Measurements from ENCODE around the gene PRDM8. TPM values are rescaled to one million over a fixed set of nuclear protein-coding genes. Genes with fewer than 3 reads are reported as not detected.

The PRDM8 gene
- total RNA-seq, 1 donor from 2014 or later = 1.6 TPM

DNA sequence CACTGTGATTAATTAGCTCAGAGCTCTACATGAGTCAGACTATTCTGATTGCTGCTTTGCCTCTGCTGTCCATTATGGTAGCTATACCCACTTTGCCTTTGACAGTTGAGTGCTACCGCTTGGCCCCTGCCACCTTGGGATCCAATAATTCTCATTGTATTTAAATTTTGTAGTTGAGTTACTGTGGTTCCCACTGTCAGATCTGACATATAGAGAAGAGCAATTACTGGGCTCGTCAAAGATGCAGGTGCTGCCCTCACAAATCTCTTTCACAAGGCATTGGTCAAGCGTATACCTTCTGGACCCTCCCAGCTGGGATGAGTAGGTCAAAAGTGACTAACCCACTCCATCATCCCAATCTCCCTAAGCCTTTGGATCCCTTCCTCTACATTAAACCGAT lies 18.3 kb upstream of the PRDM8 start:
- Mint-ChIP-seq H3K36me3 (peaks cover 6% of the 10 kb centered on the region), H3K4me1 (peaks cover 3% of the 10 kb centered on the region), H3K9me3 (peaks cover 13% of the 10 kb centered on the region), H3K27me3 (ENCODE audit: low read depth) (peaks cover 42% of the 10 kb centered on the region), H3K27ac (no peak overlapping the region), H3K4me3 (no peak overlapping the region)
- TF ChIP-seq, protein P1, sequence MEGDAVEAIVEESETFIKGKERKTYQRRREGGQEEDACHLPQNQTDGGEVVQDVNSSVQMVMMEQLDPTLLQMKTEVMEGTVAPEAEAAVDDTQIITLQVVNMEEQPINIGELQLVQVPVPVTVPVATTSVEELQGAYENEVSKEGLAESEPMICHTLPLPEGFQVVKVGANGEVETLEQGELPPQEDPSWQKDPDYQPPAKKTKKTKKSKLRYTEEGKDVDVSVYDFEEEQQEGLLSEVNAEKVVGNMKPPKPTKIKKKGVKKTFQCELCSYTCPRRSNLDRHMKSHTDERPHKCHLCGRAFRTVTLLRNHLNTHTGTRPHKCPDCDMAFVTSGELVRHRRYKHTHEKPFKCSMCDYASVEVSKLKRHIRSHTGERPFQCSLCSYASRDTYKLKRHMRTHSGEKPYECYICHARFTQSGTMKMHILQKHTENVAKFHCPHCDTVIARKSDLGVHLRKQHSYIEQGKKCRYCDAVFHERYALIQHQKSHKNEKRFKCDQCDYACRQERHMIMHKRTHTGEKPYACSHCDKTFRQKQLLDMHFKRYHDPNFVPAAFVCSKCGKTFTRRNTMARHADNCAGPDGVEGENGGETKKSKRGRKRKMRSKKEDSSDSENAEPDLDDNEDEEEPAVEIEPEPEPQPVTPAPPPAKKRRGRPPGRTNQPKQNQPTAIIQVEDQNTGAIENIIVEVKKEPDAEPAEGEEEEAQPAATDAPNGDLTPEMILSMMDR (IDR thresholded peaks at IDR 0.05; ENCODE audit: unreplicated experiment) = no peak
- DNase-seq (ENCODE audit: low spot score in 2 of 2, unreplicated experiment in 2 of 2) = no peak

DNA sequence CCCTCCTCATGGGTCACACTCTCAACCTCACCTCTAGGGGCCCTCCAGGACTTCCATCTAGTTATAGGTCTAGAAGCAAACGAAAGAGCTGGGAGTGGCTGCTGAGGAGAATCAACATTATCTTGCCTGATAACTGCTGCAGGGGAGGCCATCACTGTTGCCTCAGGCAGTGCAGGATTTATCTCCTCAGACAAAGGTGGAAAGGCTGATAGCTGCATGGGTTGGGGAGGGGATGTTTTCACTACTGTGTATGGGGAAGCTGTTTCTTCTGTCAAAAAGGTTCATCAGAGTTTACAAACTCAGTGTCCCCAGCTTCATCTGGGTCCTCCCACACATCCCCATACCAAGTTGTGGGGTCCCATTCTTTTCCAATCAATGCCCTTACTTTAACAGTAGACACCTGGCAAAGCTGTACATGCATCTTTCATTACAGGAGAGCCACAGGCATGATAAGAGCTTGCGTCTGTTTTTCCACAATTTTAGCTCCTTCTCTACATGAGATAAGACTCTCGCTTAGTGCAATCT lies 17.6 kb upstream of the PRDM8 start:
- TF ChIP-seq, protein P1 (IDR thresholded peaks at IDR 0.05; ENCODE audit: unreplicated experiment) = no peak
- H3K27ac Mint-ChIP-seq = no peak overlapping the region
- H3K4me3 Mint-ChIP-seq = no peak overlapping the region
- H3K9me3 Mint-ChIP-seq = peaks cover 13% of the 10 kb centered on the region
- H3K4me1 Mint-ChIP-seq = peaks cover 8% of the 10 kb centered on the region
- H3K27me3 Mint-ChIP-seq (ENCODE audit: low read depth) = peaks cover 47% of the 10 kb centered on the region
- H3K36me3 Mint-ChIP-seq = peaks cover 6% of the 10 kb centered on the region
- DNase-seq (ENCODE audit: low spot score in 2 of 2, unreplicated experiment in 2 of 2) = no peak

DNA sequence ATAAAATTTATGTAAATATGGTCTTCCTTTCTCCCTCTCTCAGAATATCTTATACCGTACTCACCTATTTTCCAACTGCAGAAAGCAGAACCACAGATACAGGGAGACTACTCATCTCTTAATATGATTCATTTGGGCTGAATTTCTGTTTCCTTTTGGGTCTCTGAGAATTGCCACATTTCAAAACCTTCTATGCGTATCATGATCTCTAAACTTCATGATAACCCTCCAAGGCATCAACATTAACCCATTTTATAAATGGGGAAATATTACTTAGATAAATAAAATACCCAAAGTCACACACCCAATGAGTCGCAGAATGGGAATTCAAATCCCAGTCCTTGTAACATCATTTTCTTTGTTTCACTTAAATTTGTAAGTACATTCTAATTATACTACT lies 16.6 kb upstream of the PRDM8 start:
- H3K4me1 Mint-ChIP-seq = peaks cover 19% of the 10 kb centered on the region
- TF ChIP-seq, protein P1 (IDR thresholded peaks at IDR 0.05; ENCODE audit: unreplicated experiment) = no peak
- no peak overlapping the region for H3K27ac Mint-ChIP-seq
- no peak overlapping the region for H3K4me3 Mint-ChIP-seq
- peaks cover 13% of the 10 kb centered on the region for H3K9me3 Mint-ChIP-seq
- H3K36me3 Mint-ChIP-seq = peaks cover 6% of the 10 kb centered on the region
- DNase-seq (ENCODE audit: low spot score in 2 of 2, unreplicated experiment in 2 of 2) = no peak
- peaks cover 53% of the 10 kb centered on the region for H3K27me3 Mint-ChIP-seq (ENCODE audit: low read depth)

- Mint-ChIP-seq H3K36me3 (peaks cover 6% of the 10 kb centered on the region), H3K27ac (no peak overlapping the region), H3K9me3 (peaks cover 13% of the 10 kb centered on the region), H3K4me1 (peaks cover 21% of the 10 kb centered on the region), H3K27me3 (ENCODE audit: low read depth) (peaks cover 64% of the 10 kb centered on the region), H3K4me3 (peak overlapping the region; percentile 21)
- no peak for DNase-seq (ENCODE audit: low spot score in 2 of 2, unreplicated experiment in 2 of 2)
- TF ChIP-seq, protein P1 (IDR thresholded peaks at IDR 0.05; ENCODE audit: unreplicated experiment) = no peak
Measured at GRCh38 chr4:80182237-80182866, 15.0 kb upstream of the PRDM8 start.

DNA sequence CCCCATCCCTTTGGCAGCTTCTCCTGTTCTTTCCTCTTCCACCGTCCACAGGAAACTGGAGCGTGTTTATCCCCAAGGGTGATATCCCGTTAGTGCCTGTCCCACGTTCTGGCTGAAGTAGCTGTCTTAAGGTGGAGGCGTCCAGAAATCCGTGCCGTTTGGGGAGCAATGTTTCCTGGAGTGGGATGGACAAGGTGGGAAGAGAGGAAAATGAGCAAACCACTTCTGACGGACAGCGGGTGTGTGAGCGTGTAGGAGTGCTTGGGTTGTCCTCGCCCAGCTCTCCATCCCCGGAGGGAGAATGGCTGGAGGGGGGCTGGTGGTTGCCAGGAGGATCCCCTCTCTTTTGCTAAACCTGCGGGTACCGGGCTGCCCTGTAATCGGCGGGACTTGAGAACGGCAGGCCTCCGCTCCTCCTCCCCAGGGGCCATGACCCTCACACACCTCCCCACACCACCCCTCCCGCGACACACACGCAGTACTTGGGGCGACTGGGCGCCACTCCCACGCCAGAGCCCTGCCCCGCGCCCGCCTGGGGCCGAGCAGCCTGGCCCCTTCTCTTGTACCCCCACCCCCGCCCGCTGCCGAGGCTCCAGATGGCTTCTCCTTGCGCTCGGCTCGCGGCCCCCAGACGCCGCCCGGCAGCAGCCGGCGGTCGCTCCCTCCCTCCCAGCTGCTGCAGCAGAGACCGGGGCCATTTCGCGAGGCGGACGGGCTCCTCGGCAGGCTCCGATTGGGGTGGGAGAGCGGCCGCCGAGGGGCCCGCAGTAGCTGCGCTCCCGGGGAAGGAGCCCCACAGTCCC lies 13.9 kb upstream of the PRDM8 start:
- Mint-ChIP-seq H3K4me1 (peaks cover 21% of the 10 kb centered on the region), H3K36me3 (peaks cover 6% of the 10 kb centered on the region), H3K4me3 (peak overlapping the region; percentile 85), H3K9me3 (peaks cover 13% of the 10 kb centered on the region), H3K27ac (no peak overlapping the region), H3K27me3 (ENCODE audit: low read depth) (peaks cover 75% of the 10 kb centered on the region)
- DNase-seq (ENCODE audit: low spot score in 2 of 2, unreplicated experiment in 2 of 2) = no peak
- TF ChIP-seq, protein P1 (IDR thresholded peaks at IDR 0.05; ENCODE audit: unreplicated experiment) = no peak

Measured in mesothelial cell of epicardium (in vitro differentiated cells).